ENCODE measurements around the gene CSNK1G1.

GRCh38 chr15:64373360-64373759 is 17.4 kb upstream of the CSNK1G1 start:
- no peak for TF ChIP-seq CTCF (IDR thresholded peaks at IDR 0.05)
- no peak for TF ChIP-seq POLR2A (IDR thresholded peaks at IDR 0.05)
